GM12874 (cell line): ENCODE results near the gene TLE3.

Experiments used
- CTCF ChIP-seq: IDR thresholded peaks from 2 replicates; pipeline ENCODE4 v1.5.1; 2011; ENCODE audit warnings: low read depth, mild to moderate bottlenecking, control low read depth, low read length, moderate library complexity; ENCODE audit not compliant: insufficient read depth

TLE3 gene

GRCh38 chr15:70030851-70031250 lies 66.9 kb downstream of the TLE3 start:
- no peak for TF ChIP-seq CTCF

GRCh38 chr15:70029297-70029701 lies 68.4 kb downstream of the TLE3 start:
- no peak for TF ChIP-seq CTCF

- no peak for TF ChIP-seq CTCF
Observed at GRCh38 chr15:70027518-70027917, 70.2 kb downstream of the TLE3 start.

GRCh38 chr15:70026991-70027390 lies 70.7 kb downstream of the TLE3 start:
- TF ChIP-seq CTCF, result no peak

- no peak for TF ChIP-seq CTCF
Observed at GRCh38 chr15:70025413-70026296, 72.1 kb downstream of the TLE3 start.

- no peak for TF ChIP-seq CTCF
Observed at GRCh38 chr15:70024521-70024920, 73.2 kb downstream of the TLE3 start.

- TF ChIP-seq CTCF, result no peak
Observed at GRCh38 chr15:70023769-70024491, 73.8 kb downstream of the TLE3 start.
